Stimulated activated effector memory CD8-positive, alpha-beta T cell treated with anti-CD3 and anti-CD28 coated beads, Interleukin-12 subunit alpha, Interleukin-12 subunit beta, amount 100 ng/mL, for 72 hours (primary cell): ENCODE results near the gene HOXB2.

Experiments used
- ATAC-seq: fragments of 150-1000 bp; cut with Tn5 transposase; 2 replicates; pipeline ENCODE4 v1.10.0; 2021
- DNase-seq, 2 donors: peaks; one replicate each; pipeline ENCODE4 v3.0.0; 2021 to 2022; ENCODE audit warnings: low spot score in 2 of 2
- H3K27ac Mint-ChIP-seq: one replicate; pipeline ENCODE4 v1.8.0; 2022; ENCODE audit warnings: mild to moderate bottlenecking, mixed read lengths
- H3K36me3 Mint-ChIP-seq: one replicate; pipeline ENCODE4 v1.8.0; 2022; ENCODE audit warnings: mild to moderate bottlenecking, mixed read lengths
- H3K4me1 Mint-ChIP-seq: one replicate; pipeline ENCODE4 v1.8.0; 2022; ENCODE audit warnings: mixed read lengths
- H3K4me3 Mint-ChIP-seq: one replicate; pipeline ENCODE4 v1.8.0; 2022; ENCODE audit warnings: mild to moderate bottlenecking, mixed read lengths
- H3K9me3 Mint-ChIP-seq: one replicate; pipeline ENCODE4 v1.8.0; 2022; ENCODE audit warnings: mixed read lengths

HOXB2 gene

GRCh38 chr17:48545022-48545375, at the start of gene HOXB2:
HOXB2 (minus strand) TSS chr17:48545109; CDS start chr17:48544911, 198 bp downstream.
- DNase-seq = no peak
- ATAC-seq = no peak
- Mint-ChIP-seq H3K9me3 (no peaks in the 10 kb centered on the region), H3K36me3 (peaks cover 6% of the 10 kb centered on the region), H3K4me3 (peak within 1 kb of the TSS; percentile 78), H3K4me1 (peaks cover 24% of the 10 kb centered on the region), H3K27ac (peak within 1 kb of the TSS; percentile 97)

GRCh38 chr17:48593840-48594537, 49.1 kb upstream of the HOXB2 start:
- peak overlapping the region; percentile 82 for H3K4me3 Mint-ChIP-seq
- no peak overlapping the region for H3K27ac Mint-ChIP-seq
- DNase-seq = peak; percentile 88 to 93
- peaks cover 51% of the 10 kb centered on the region for H3K4me1 Mint-ChIP-seq
- peak; percentile 72 for ATAC-seq
- no peaks in the 10 kb centered on the region for H3K9me3 Mint-ChIP-seq
- no peaks in the 10 kb centered on the region for H3K36me3 Mint-ChIP-seq

- H3K4me3 Mint-ChIP-seq = peak within 1 kb of the TSS; percentile 82
- H3K27ac Mint-ChIP-seq = no peak within 1 kb of the TSS
- H3K9me3 Mint-ChIP-seq = no peaks in the 10 kb centered on the region
- peaks cover 49% of the 10 kb centered on the region for H3K4me1 Mint-ChIP-seq
- no peaks in the 10 kb centered on the region for H3K36me3 Mint-ChIP-seq
- DNase-seq (no peak), ATAC-seq (peak; percentile 55)
These were observed 48.4 kb upstream of the HOXB2 start, which contains the start of gene HOXB5 for GRCh38 chr17:48593126-48593829. HOXB5 (minus strand) TSS chr17:48593779; CDS start chr17:48593682, 97 bp downstream.

GRCh38 chr17:48592577-48592976, 47.7 kb upstream of the HOXB2 start:
- peak; percentile 38 for ATAC-seq

GRCh38 chr17:48592057-48592514, 47.2 kb upstream of the HOXB2 start:
- ATAC-seq (no peak), DNase-seq (no peak)
- Mint-ChIP-seq H3K27ac (no peak overlapping the region), H3K4me3 (peak overlapping the region; percentile 82), H3K4me1 (peaks cover 45% of the 10 kb centered on the region), H3K36me3 (no peaks in the 10 kb centered on the region), H3K9me3 (no peaks in the 10 kb centered on the region)

More at GRCh38 chr17:48592577-48592976, 47.7 kb upstream of the HOXB2 start:
- Mint-ChIP-seq H3K4me3 (peak overlapping the region; percentile 82), H3K27ac (no peak overlapping the region), H3K4me1 (peaks cover 45% of the 10 kb centered on the region), H3K36me3 (no peaks in the 10 kb centered on the region), H3K9me3 (no peaks in the 10 kb centered on the region)
- DNase-seq = no peak

- no peak for ATAC-seq
- DNase-seq = no peak
- peaks cover 45% of the 10 kb centered on the region for H3K4me1 Mint-ChIP-seq
- H3K9me3 Mint-ChIP-seq = no peaks in the 10 kb centered on the region
- H3K27ac Mint-ChIP-seq = peak overlapping the region; percentile 27
- H3K36me3 Mint-ChIP-seq = no peaks in the 10 kb centered on the region
- H3K4me3 Mint-ChIP-seq = no peak overlapping the region
These were observed 46.5 kb upstream of the HOXB2 start for GRCh38 chr17:48591255-48592056.

GRCh38 chr17:48590607-48591161, 45.8 kb upstream of the HOXB2 start:
- ATAC-seq (no peak), DNase-seq (no peak)
- H3K4me3 Mint-ChIP-seq = no peak overlapping the region
- H3K9me3 Mint-ChIP-seq = no peaks in the 10 kb centered on the region
- H3K27ac Mint-ChIP-seq = peak overlapping the region; percentile 27
- peaks cover 48% of the 10 kb centered on the region for H3K4me1 Mint-ChIP-seq
- no peaks in the 10 kb centered on the region for H3K36me3 Mint-ChIP-seq

- ATAC-seq (no peak), DNase-seq (no peak)
- Mint-ChIP-seq H3K9me3 (no peaks in the 10 kb centered on the region), H3K36me3 (no peaks in the 10 kb centered on the region), H3K4me1 (peaks cover 50% of the 10 kb centered on the region), H3K4me3 (no peak within 1 kb of the TSS), H3K27ac (peak within 1 kb of the TSS; percentile 27)
These were observed 45.1 kb upstream of the HOXB2 start, which contains the start of gene HOXB3 for GRCh38 chr17:48589831-48590606. HOXB3 (minus strand) TSS chr17:48590241; CDS start chr17:48552474, 37,767 bp downstream.

GRCh38 chr17:48589060-48589830, 44.3 kb upstream of the HOXB2 start:
- Mint-ChIP-seq H3K36me3 (no peaks in the 10 kb centered on the region), H3K4me1 (peaks cover 56% of the 10 kb centered on the region), H3K9me3 (no peaks in the 10 kb centered on the region), H3K4me3 (no peak overlapping the region), H3K27ac (no peak overlapping the region)
- DNase-seq (no peak), ATAC-seq (no peak)

GRCh38 chr17:48588528-48588927, 43.6 kb upstream of the HOXB2 start:
- ATAC-seq (no peak), DNase-seq (no peak)
- no peak overlapping the region for H3K4me3 Mint-ChIP-seq
- H3K27ac Mint-ChIP-seq = no peak overlapping the region
- H3K36me3 Mint-ChIP-seq = no peaks in the 10 kb centered on the region
- H3K4me1 Mint-ChIP-seq = peaks cover 50% of the 10 kb centered on the region
- H3K9me3 Mint-ChIP-seq = no peaks in the 10 kb centered on the region

- H3K27ac Mint-ChIP-seq = no peak overlapping the region
- H3K9me3 Mint-ChIP-seq = no peaks in the 10 kb centered on the region
- peaks cover 46% of the 10 kb centered on the region for H3K4me1 Mint-ChIP-seq
- H3K36me3 Mint-ChIP-seq = no peaks in the 10 kb centered on the region
- DNase-seq (no peak), ATAC-seq (no peak)
- no peak overlapping the region for H3K4me3 Mint-ChIP-seq
These were observed 43.1 kb upstream of the HOXB2 start for GRCh38 chr17:48588074-48588415.

GRCh38 chr17:48587276-48588073, 42.6 kb upstream of the HOXB2 start:
- no peak for DNase-seq
- Mint-ChIP-seq H3K27ac (no peak overlapping the region), H3K9me3 (no peaks in the 10 kb centered on the region), H3K36me3 (no peaks in the 10 kb centered on the region), H3K4me1 (peaks cover 40% of the 10 kb centered on the region), H3K4me3 (peak overlapping the region; percentile 91)
- ATAC-seq = no peak
